Measurements from ENCODE around the gene TIPARP. TPM values are rescaled to one million over a fixed set of nuclear protein-coding genes. Genes with fewer than 3 reads are reported as not detected.
A peak's percentile ranks its signal among the peaks of the same experiment; 100 is the strongest.

The TIPARP gene
- total and polyA plus RNA-seq, 2 of the 13 experiments (the other 11 are each of a cell fraction or from before 2014, with no cell fraction given), result 7.3 to 19.7 TPM

- TF ChIP-seq ZBTB14 (CRISPR knock-in tag; IDR thresholded peaks at IDR 0.05) (no peak), NR2F6 (IDR thresholded peaks at IDR 0.05) (peak; percentile 50; the same call in 1 of the 2 replicates), NR2F6 (CRISPR knock-in tag; IDR thresholded peaks at IDR 0.05) (peak; percentile 64; the same call in 1 of the 2 replicates), POLR2AphosphoS2 (IDR thresholded peaks at IDR 0.05; ENCODE audit: low read depth, low read length) (no peak), ARID5B (CRISPR knock-in tag; IDR thresholded peaks at IDR 0.05) (peak; percentile 79), ZNF343 (CRISPR knock-in tag; IDR thresholded peaks at IDR 0.05) (no peak), ETV5 (CRISPR knock-in tag; IDR thresholded peaks at IDR 0.05; ENCODE audit: borderline replicate concordance) (peak; percentile 58; the same call in 1 of the 2 replicates)
- TF ChIP-seq, protein P1, sequence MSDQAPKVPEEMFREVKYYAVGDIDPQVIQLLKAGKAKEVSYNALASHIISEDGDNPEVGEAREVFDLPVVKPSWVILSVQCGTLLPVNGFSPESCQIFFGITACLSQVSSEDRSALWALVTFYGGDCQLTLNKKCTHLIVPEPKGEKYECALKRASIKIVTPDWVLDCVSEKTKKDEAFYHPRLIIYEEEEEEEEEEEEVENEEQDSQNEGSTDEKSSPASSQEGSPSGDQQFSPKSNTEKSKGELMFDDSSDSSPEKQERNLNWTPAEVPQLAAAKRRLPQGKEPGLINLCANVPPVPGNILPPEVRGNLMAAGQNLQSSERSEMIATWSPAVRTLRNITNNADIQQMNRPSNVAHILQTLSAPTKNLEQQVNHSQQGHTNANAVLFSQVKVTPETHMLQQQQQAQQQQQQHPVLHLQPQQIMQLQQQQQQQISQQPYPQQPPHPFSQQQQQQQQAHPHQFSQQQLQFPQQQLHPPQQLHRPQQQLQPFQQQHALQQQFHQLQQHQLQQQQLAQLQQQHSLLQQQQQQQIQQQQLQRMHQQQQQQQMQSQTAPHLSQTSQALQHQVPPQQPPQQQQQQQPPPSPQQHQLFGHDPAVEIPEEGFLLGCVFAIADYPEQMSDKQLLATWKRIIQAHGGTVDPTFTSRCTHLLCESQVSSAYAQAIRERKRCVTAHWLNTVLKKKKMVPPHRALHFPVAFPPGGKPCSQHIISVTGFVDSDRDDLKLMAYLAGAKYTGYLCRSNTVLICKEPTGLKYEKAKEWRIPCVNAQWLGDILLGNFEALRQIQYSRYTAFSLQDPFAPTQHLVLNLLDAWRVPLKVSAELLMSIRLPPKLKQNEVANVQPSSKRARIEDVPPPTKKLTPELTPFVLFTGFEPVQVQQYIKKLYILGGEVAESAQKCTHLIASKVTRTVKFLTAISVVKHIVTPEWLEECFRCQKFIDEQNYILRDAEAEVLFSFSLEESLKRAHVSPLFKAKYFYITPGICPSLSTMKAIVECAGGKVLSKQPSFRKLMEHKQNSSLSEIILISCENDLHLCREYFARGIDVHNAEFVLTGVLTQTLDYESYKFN (CRISPR knock-in tag; conservative IDR thresholded peaks at IDR 0.05), result peak; percentile 62
These were observed 30.1 kb downstream of the TIPARP start (continued) for GRCh38 chr3:156704370-156705036.
